HG02840 (cell line): Measurements from ENCODE around the gene LPIN2.
A peak's percentile ranks its signal among the peaks of the same experiment; 100 is the strongest.
"Not testable (repeated sequence)": the region's sequence is repeated elsewhere in the genome, so short reads cannot be mapped to it uniquely, and the experiment has no call there.

ENCODE experiments used
- ATAC-seq: cut with Tn5 transposase; IDR thresholded peaks from one replicate; pipeline ENCODE4 v1.9.1; 2021; ENCODE audit warnings: mild to moderate bottlenecking, moderate library complexity, moderate number of reproducible peaks; ENCODE audit not compliant: unreplicated experiment, low FRiP score

LPIN2 gene

DNA sequence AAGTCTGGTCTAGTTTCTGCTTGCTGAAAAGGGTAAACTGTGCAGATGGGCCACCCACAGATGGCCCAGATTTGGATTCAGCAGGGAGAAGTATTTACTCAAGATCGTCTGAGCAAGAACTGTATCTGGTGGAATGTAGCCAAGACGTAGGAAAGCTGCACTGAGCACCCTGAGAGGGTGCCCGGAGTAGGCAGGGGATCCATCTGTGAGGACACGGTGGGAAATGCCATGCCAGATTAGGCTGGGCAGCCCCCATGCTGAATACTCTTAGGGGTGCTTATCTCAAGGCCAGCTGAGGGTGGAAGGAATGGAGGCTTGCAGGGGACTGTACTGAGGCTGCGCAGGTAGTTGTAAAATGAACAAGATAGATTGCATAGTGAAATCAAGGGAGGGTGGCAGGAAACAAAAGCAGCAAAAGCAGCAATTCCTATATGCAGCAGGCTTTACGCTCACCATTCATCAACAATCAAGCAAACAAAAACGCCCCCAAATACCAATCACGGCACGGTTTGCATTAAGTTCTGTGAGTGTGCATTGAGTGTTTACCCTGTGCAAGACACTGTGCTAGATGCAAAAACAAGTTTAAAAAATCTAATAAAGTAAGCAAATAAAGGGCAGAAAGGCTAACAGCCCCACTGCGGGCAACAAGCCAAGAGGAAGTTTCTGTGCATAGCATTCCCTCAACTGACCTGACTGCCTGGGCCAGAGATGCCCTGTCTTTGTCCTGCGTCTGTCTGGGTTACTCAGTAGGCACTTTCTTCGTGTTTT is 32.2 kb upstream of the LPIN2 start:
- ATAC-seq, result no peak

DNA sequence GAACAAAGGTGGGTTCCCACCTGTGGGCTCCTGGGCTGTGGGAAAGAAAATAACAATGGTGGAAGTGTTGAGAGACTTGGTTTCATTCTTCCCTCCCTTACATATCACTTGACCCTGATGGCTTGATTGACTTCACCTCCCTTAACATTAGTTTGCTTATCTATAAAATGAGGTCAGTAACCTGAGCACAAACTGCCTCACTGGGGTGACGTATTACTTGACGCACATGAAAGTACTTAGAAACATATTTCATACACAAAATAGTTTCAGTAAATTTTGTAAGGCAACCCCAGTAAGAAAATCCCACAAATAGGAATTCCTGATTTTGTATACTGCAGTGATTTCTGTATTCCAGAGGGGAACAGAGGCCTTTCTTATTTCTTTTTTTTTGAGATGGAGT is 29.4 kb upstream of the LPIN2 start:
- ATAC-seq, result no peak

DNA sequence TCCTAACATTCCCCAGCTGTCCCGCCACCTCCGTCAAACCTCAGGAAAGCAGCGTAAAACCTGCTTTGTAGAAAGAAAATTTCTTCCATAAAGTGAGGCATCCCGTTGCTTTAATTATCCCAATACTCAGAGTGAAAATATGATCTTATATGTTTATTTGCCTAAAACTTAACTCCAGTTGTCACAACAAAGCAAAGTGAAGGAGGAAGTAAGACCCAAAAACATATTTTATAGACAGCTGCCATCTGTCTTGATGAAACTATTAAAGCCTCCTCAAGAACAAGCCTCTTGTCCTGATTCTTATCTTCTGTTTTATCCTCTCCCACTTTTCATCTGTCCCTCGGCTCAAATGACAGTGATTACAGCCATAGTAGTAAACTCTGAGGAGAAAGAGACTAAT is 28.9 kb upstream of the LPIN2 start:
- ATAC-seq, result no peak

DNA sequence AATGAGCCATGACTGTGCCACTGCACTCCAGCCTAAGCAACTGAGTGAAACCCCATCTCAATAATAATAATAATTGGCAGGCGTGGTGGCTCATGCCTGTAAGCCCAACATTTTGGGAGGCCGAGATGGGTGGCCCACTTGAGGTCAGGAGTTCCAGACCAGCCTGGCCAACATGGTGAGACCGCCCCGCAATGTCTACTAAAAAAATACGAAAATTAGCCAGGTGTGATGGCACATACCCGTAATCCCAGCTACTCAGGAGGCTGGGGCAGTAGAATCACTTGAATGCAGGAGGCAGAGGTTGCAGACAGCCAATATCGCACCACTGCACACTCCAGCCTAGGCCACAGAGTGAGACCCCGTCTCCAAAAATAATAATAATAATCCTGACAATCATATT is 27.9 kb upstream of the LPIN2 start:
- ATAC-seq, result no peak

DNA sequence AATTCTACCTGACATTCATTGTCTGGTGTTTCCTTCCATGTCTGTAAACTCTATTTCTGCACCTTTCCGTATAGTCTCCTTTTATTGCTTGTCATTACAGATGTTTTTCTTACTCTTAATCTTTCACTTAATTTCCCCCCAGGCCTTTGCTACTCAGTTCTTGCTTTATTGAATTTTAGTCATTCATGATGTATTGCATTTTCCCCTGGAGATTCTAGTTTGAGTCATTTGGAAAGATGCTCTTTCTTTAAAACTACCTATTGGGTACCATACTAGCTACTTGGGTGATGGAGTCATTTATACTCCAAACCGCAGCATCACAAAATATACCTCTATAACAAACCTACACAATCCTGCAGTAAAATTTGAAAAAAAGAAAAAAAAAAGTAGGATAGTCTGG is 27.2 kb upstream of the LPIN2 start:
- no peak for ATAC-seq

DNA sequence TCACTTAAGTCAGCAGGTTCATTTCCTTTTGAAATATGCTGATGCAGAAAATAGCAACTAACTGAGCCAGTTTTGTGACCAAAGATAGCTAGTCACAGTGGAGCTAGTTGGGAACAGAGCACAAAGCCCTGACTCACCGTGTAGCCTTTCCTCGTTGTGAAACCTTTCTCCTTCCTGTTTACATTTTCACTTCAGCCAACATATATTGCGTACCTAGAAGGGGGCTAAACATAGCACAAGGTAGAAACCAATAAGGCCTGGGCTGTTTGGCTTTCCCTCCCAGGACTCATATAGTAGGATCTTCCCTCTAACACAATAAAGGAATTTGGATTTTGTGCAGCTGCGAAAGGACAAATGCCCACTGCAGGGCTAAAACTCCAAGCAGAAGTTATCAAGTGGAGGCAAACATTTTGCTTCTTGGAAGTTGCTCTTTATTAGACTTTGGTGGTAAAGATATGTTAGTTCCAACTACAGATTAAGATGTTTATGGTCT is 24.5 kb upstream of the LPIN2 start:
- ATAC-seq, result peak; percentile 90

DNA sequence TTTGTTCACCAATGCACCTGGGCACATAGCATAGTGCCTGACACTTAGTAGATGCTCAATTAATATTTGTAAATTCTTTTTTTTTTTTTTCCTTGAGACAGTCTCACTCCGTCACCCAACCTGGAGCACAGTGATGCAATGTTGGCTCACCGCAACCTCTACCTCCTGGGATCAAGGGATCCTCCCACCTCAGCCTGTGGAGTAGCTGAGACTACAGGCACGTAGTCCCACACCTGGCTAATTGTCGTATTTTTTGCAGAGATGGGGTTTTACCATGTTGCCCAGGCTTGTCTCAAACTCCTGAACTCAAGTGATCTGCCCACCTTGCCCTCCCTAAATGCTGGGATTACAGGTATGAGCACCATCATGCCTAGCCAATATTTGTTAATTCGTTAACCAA is 23.2 kb upstream of the LPIN2 start:
- ATAC-seq, result no peak

DNA sequence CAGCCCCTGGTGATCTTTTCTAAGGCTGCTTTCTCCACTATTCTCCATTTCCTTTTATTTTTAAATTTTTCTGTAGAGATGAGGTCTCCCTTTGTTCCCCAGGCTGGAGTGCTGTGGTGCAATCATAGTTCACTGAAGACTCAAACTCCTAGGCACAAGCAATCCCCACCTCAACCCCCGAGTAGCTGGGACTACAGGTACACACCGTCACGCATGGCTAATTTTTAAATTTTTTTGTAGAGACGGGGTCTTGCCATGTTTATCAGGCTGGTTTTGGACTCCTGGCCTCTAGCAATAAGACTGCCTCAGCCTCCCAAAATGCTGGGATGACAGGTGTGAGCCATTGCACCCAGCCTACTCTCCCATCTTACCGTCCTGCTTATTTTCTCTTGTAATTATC is 22.7 kb upstream of the LPIN2 start:
- no peak for ATAC-seq

DNA sequence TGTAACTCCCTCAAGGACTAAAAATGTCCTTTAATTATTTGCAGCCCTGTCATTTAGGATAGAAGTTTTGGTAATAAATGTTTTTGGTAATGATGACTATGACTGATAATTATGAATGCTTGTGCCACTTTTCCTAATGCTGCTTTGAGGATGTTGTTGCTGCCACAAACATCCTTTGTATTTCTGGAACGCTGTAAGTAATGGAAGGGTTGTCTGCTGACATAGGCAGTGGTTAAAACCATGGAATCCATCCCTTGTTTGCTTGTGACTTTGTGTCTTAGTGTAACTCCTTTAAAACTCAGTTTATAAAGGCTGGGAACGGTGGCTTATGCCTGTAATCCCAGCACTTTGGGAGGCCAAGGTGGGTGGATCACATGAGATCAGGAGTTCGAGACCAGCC is 19.8 kb upstream of the LPIN2 start:
- ATAC-seq, result no peak

DNA sequence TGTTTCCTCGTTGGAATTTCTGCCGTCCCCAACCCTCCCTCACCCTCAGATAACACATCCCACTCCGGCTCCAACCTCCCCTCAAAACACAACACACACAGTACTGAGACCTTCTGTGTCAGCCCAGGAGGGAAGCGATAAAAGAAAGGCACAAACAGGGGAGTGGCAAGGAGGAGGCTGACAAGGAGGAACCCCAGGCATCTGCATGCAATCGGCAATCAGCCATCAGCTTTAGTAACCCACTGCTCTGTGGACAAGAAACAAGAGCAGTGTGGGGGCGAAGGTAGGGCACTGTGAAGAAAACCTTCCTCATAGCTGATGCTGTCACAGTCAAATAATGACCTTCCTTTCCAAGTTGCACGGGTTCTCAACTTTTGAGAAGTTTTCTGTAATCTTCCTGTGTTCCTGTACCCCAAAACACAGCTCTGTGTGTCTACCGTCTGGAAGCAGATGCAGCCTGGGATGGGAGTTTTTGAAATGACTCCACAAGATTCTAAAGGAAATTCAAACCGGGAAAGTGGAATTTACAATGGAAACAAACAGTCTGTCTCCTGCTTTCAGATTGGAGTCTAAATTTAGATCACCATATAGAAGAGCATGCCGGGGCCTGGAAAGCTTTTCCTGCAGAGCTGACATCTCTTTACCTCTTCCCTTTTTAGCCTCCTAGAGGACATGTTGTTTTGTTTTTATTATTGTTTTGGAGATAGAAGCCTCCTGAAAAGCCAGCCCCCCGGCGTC is 16.4 kb upstream of the LPIN2 start:
- no peak for ATAC-seq

DNA sequence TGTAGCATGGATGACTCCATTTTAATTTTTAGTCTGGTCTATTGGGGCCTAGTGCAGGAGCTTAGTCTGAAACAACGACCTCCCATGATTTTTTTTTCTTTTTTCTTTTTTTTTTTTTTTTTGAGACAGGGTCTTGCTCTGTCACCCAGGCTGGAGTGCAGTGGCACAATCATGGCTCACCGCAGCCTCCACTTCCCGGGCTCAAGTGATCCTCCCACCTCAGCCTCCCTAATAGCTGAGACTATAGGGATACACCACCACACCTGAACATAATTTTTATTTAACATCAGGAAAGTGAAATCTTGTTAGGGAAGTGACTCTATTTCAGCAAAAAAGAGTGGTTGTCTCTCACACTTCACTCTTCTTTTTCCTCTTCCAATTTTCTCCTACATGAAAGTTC is 15.2 kb upstream of the LPIN2 start:
- not testable (repeated sequence) for ATAC-seq

DNA sequence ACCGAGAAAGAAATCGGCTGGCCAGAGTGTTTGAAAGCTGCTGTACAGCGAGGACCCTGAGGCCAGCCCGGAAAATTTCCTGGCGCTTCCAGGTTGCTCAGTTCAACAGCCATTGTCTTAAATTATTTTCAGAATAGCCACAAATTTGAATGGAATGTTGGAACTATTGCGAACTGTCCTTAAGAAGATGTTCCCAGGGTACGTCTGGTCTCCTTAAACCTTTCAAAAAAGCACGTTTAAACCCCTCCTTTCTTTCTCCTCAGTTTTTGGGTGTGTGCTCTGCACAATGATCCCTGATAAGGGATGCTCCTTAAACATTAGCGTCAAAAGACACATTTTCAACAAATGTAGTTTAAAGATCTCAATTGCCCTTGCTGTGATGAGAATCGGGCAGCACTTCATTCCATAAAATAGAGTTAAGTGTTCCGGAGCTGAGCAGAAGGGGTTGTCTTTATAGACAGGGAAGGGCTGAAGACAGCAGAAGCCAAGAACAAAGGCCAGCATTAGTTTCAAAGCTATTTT is 14.5 kb upstream of the LPIN2 start:
- no peak for ATAC-seq

DNA sequence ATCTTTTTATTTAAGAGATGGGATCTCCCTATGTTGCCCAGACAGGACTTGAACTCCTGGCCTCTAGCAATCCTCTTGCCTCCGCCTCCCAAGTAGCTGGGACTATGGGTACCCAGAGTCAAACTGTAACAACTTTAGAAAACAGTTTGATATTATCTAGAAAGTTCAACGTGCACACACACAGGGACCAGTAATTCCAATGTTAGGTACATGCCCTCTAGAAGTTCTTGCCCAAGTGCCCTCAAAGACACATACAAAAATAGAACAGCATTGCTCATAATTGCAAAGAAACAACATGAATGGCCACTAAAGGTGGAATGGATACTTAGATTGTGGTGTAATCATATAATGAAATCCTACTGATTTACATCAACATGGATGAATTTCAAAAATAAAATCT is 12.6 kb upstream of the LPIN2 start:
- ATAC-seq, result no peak

DNA sequence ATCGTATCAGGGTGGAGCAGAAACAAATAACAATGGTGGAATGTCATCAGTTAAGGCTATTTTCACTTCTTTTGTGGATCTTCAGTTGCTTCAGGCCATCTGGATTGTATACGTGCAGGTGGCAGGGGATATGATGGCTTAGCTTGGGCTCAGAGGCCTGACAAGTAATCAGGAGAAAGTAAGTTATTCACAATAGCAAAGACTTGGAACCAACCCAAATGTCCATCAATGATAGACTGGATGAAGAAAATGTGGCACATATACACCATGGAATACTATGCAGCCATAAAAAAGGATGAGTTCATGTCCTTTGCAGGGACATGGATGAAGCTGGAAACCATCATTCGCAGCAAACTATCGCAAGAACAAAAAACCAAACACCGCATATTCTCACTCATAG is 10.7 kb upstream of the LPIN2 start:
- not testable (repeated sequence) for ATAC-seq

DNA sequence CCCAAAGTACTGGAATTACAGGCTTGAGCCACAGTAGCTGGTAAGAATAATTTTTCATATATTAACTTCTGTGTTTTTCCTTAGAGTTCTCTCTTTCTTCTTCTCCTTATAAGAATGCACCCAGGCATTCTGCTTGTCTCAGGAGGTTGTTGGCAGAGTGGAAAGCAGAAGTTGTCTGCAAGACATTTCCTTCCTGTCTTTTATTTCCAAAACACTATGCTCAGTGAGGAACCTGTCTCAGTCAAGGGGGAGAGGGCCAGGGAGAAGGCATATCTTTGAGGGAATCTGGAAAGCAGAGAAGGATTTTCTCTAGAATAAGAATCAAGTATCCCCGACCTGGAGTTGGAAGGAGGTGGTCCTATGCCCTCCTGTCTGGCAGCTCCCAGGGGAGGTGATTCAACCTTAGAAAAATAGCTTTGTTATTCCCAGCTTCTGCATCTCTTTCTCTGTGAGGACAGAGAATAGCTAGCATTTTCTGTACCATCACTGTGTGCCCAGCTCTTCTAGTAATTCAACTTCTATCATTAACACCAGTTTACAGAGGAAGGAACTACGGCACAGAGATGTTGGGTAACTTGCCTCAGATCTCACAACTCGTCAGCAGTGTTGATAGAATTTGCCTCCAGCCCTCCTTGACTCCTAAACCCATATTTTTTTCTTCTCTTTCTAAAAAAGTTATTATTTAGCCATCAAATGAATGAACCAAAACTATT is 3.8 kb upstream of the LPIN2 start:
- ATAC-seq, result no peak

DNA sequence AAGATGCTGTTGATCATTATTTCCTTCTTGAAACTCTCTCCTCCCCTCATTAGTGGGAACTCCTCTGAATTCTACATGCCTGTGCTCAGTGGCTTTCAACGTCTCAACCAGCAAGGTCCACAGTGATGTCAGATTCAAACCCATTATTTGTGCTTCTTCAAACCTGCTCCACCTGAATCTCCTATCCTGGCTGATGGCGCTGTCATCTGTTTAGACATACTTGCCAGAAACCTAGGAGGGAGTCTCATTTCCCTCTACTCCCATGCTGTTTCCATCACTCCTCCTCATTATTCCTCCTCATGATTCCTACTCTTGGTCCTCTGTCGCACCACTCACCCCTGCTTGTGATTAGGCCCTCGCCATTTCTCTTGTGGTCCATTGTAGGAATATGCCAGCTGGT is 2.9 kb upstream of the LPIN2 start:
- no peak for ATAC-seq

DNA sequence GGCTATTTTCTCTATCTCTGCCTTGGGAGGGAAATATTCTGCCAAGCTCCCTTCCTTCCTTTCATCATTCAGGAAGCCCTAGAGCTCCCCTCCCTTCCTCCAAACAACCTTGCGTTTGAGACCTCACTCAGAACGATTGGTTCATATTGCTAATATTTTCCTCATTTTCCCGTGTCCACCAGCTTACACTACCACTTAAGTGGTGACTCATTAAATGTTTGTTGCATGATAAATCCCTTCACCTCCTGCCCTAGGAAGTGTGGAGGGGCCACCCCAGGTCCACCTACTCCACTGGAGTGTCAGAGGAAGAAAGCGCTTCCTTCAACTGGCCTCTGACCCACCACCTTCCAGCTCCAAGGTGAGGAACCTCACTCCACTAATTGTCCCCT is 2.3 kb upstream of the LPIN2 start:
- no peak for ATAC-seq

DNA sequence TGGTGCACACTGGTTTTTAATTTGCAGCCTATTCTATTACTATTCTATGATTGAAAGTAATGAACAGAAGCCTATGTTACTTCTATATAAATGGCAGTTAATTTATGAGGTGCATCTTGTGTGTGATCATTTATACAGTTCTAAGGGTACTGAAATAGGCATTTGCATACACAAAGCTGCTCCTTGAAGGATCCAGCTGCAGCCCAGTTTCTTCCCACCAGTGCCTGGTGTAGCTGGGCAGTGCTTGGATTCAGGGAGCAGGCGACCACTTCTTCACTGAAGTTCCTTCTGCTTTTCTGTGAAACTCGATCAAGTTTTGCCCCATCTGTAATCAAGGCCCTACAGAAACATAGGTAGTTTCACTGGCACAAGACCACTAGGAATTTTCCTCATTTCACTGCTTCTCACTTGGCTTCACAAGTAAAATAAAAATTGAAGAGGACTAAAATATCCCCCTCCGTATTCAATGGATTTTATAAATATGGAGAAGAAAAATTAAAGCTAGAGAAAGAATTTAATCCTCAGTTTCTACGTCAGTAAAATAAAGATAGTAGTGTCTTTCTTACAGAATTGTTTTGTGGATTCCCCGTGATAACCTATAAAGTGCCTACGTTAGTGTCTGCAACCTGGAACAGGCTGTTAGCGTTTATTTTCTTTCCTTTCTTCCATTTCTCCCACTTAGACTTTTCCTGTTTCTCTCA is 1.7 kb upstream of the LPIN2 start:
- no peak for ATAC-seq

DNA sequence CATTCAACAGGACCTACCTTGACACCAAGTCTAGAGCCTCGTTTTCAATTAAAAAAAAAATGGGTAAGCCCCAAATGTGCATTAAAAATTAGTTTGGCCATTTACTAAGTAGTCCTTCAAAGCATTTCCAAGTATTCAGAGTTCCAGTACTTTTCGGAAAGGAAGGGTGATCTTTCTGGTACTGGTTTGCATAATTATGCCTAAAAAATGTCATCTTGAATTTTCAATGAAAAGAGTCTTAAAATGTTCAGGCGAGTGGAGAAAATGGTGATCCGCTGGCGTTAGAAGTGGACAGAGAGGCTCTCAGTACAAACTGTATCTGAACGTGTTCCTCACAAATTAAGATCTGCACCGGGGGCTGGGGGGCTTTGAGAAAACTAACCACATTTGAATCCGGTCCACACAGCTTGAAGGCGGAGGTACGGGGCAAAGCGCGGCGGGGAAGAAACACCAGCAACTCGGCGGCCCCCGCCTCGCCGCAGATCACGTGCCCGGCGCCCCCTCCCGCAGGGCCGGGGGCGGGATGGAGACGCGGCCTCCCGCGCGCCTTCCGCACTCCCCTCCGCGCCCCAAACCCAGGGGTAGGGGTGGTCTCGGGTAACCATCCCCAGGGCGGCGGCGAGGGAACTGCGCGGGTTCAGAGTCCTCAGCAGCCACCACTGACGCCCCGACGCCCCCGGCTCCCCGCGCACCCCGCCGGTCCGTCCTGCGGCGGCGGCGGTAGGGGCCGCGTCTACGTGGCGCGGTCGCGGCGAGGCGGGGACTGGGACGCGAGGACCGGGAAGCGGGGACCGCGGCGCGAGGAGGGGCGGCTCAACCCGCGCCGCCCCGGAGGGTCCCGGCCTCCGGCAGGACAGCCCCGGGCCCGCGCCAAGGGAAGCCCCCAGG is 564 bp downstream of the LPIN2 start:
- peak; percentile 38 for ATAC-seq

DNA sequence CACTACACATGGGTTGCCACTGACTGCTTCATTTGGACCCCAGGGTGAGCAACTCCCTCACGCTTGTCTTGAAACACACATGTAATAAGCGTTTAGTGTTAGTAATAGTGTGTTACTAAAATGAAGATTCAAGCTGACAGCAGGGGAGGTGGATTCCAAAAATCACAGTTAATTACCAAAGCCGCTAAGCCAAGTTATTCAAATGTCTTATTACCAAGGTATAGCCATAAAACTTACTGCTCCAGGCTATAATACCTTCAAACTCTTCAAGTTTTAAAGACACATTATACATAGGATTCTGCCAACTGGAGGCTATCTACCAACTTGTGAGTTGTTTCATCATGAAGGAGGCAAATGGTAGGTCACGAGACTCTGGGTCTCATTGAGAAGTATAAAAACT is 2.9 kb downstream of the LPIN2 start:
- no peak for ATAC-seq
